ENCODE data around the gene SPRED3. TPM values are rescaled to one million over a fixed set of nuclear protein-coding genes. Genes with fewer than 3 reads are reported as not detected.

Gene SPRED3
- total and polyA plus RNA-seq, 2 donors: under 0.01 to 0.27 TPM

DNA sequence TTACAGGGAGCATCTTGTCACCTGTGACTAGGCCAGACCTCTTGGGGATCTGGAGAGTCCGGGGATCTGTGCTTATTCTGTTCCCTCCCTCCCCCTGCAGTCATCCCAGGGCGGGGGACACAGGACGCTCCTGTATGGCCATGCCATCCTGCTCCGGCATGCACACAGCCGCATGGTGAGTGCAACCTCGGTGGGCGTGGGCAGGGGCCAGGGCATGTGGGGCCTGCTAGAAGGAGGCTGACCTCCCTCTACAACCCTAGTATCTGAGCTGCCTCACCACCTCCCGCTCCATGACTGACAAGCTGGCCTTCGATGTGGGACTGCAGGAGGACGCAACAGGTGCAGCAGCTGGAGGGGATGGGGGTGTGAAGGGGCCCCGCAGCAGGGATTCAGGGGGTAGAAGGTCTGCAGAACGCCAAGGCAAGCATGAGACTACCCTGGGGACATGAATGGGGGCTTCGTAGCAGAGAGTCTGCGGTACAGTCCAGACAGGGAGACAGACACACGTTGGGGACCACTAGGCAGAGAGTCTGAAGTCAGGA lies 55.0 kb downstream of the SPRED3 start:
- no peaks in the 10 kb centered on the region for H3K27me3 ChIP-seq (ENCODE audit: control insufficient read depth in 2 of 2, insufficient read depth in 1 of 2, low read length in 1 of 2)
- no peaks in the 10 kb centered on the region for H3K36me3 ChIP-seq (ENCODE audit: control insufficient read depth in 2 of 2, insufficient read depth in 2 of 2, low read length in 1 of 2)
- no peak for DNase-seq (ENCODE audit: low read depth in 6 of 9, low spot score in 9 of 9)
- H3K27ac ChIP-seq (ENCODE audit: low read depth in 1 of 2, low read length in 1 of 2): no peak overlapping the region
- H3K9me3 ChIP-seq (ENCODE audit: control insufficient read depth in 2 of 2, insufficient read depth in 1 of 2, low read length in 1 of 2): no peaks in the 10 kb centered on the region
- no peaks in the 10 kb centered on the region for H3K4me1 ChIP-seq (ENCODE audit: control insufficient read depth in 2 of 2, insufficient read depth in 2 of 2, low read length in 2 of 2)
- WGBS: 94% methylated on average over 15 of the region's 15 CpGs
- H3K4me3 ChIP-seq (ENCODE audit: low read length in 2 of 2): no peak overlapping the region

DNA sequence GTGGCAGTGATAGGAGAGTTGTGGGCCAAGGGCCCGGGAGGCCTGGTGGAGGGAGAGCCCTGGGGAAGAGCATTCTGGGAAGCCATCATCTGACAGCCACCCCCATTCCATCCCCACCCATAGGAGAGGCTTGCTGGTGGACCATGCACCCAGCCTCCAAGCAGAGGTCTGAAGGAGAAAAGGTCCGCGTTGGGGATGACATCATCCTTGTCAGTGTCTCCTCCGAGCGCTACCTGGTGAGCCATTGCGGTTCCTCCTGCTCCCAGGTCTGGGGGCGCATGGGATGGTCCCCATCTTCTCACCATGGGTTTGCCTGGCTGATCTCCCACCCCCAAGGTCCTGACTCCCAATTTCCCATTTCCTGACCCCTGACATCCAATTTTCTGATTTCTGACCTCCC lies 55.5 kb downstream of the SPRED3 start:
- no peak for DNase-seq (ENCODE audit: low read depth in 6 of 9, low spot score in 9 of 9)
- Histone ChIP-seq H3K27me3 (ENCODE audit: control insufficient read depth in 2 of 2, insufficient read depth in 1 of 2, low read length in 1 of 2) (no peaks in the 10 kb centered on the region), H3K36me3 (ENCODE audit: control insufficient read depth in 2 of 2, insufficient read depth in 2 of 2, low read length in 1 of 2) (no peaks in the 10 kb centered on the region), H3K4me3 (ENCODE audit: low read length in 2 of 2) (no peak overlapping the region), H3K27ac (ENCODE audit: low read depth in 1 of 2, low read length in 1 of 2) (no peak overlapping the region), H3K4me1 (ENCODE audit: control insufficient read depth in 2 of 2, insufficient read depth in 2 of 2, low read length in 2 of 2) (no peaks in the 10 kb centered on the region), H3K9me3 (ENCODE audit: control insufficient read depth in 2 of 2, insufficient read depth in 1 of 2, low read length in 1 of 2) (no peaks in the 10 kb centered on the region)
- WGBS: 97% methylated on average over 7 of the region's 7 CpGs

DNA sequence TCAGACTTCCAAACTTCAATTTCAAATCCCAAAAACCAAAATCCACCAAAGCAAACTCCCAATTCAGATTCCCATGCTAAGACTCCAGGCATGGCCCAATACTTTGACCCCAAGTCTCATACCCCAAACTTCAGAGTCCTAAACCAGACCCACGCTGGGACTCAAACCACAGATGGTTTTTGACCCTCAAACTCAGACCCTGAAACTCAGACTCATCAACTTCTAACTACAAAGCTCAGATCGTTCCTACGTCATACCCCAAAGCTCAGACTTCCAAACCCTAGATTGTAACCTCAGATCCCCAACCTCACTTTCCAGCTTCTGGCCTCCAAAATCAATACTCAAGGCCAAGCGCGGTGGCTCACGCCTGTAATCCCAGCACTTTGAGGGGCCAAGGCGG lies 56.9 kb downstream of the SPRED3 start:
- Histone ChIP-seq H3K27ac (ENCODE audit: low read depth in 1 of 2, low read length in 1 of 2) (no peak overlapping the region), H3K9me3 (ENCODE audit: control insufficient read depth in 2 of 2, insufficient read depth in 1 of 2, low read length in 1 of 2) (no peaks in the 10 kb centered on the region), H3K36me3 (ENCODE audit: control insufficient read depth in 2 of 2, insufficient read depth in 2 of 2, low read length in 1 of 2) (no peaks in the 10 kb centered on the region), H3K27me3 (ENCODE audit: control insufficient read depth in 2 of 2, insufficient read depth in 1 of 2, low read length in 1 of 2) (no peaks in the 10 kb centered on the region), H3K4me1 (ENCODE audit: control insufficient read depth in 2 of 2, insufficient read depth in 2 of 2, low read length in 2 of 2) (no peaks in the 10 kb centered on the region), H3K4me3 (ENCODE audit: low read length in 2 of 2) (no peak overlapping the region)
- 96% methylated on average over 7 of the region's 7 CpGs for WGBS
- no peak for DNase-seq (ENCODE audit: low read depth in 6 of 9, low spot score in 9 of 9)

DNA sequence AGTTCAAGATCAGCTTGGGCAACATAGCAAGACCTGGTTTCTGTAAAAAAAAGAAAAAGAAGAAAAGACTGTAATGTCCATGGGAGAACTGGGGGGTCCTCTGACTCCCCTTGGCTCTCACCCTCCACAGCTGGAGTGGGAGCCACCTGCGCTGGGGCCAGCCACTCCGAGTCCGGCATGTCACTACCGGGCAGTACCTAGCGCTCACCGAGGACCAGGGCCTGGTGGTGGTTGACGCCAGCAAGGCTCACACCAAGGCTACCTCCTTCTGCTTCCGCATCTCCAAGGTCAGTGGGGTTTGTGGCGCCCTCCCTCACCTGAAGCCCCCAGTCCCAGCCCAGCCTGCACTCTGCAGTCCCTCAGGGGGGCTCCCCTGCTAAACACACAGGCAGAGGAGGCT lies 59.7 kb downstream of the SPRED3 start:
- Histone ChIP-seq H3K36me3 (ENCODE audit: control insufficient read depth in 2 of 2, insufficient read depth in 2 of 2, low read length in 1 of 2) (no peaks in the 10 kb centered on the region), H3K4me3 (ENCODE audit: low read length in 2 of 2) (no peak overlapping the region), H3K9me3 (ENCODE audit: control insufficient read depth in 2 of 2, insufficient read depth in 1 of 2, low read length in 1 of 2) (peaks cover 0 to 2% of the 10 kb centered on the region in 2 donors), H3K27ac (ENCODE audit: low read depth in 1 of 2, low read length in 1 of 2) (no peak overlapping the region), H3K4me1 (ENCODE audit: control insufficient read depth in 2 of 2, insufficient read depth in 2 of 2, low read length in 2 of 2) (no peaks in the 10 kb centered on the region), H3K27me3 (ENCODE audit: control insufficient read depth in 2 of 2, insufficient read depth in 1 of 2, low read length in 1 of 2) (no peaks in the 10 kb centered on the region)
- DNase-seq (ENCODE audit: low read depth in 6 of 9, low spot score in 9 of 9): no peak
- WGBS: 97% methylated on average over 9 of the region's 9 CpGs

Other genes starting within 250 kb of the SPRED3 start
- gene DPF1, start 164.5 kb upstream of the SPRED3 start, total RNA-seq: 0.24 TPM
- gene DPF1, start 164.5 kb upstream of the SPRED3 start, polyA plus RNA-seq: 0.09 TPM
- 0.52 TPM for gene PPP1R14A, start 132.3 kb upstream of the SPRED3 start, total RNA-seq
- 59.0 TPM for gene PPP1R14A, start 132.3 kb upstream of the SPRED3 start, polyA plus RNA-seq
- gene SPINT2, start 124.1 kb upstream of the SPRED3 start, total RNA-seq: 107 TPM
- 253 TPM for gene SPINT2, start 124.1 kb upstream of the SPRED3 start, polyA plus RNA-seq
- 4.9 TPM for gene C19orf33, start 84.4 kb upstream of the SPRED3 start, total RNA-seq
- 93.6 TPM for gene C19orf33, start 84.4 kb upstream of the SPRED3 start, polyA plus RNA-seq
- 34.2 TPM for gene YIF1B, start 72.8 kb upstream of the SPRED3 start, total RNA-seq
- gene YIF1B, start 72.8 kb upstream of the SPRED3 start, polyA plus RNA-seq: 46.6 TPM
- 3.4 TPM for gene KCNK6, start 68.9 kb upstream of the SPRED3 start, total RNA-seq
- 5.2 TPM for gene KCNK6, start 68.9 kb upstream of the SPRED3 start, polyA plus RNA-seq
- gene CATSPERG, start 52.9 kb upstream of the SPRED3 start, total RNA-seq: 1.5 TPM
- gene CATSPERG, start 52.9 kb upstream of the SPRED3 start, polyA plus RNA-seq: 5.8 TPM
- gene PSMD8, start 14.1 kb upstream of the SPRED3 start, total RNA-seq: 169 TPM
- gene PSMD8, start 14.1 kb upstream of the SPRED3 start, polyA plus RNA-seq: 64.5 TPM
- gene GGN, start 663 bp upstream of the SPRED3 start, total RNA-seq: not detected
- gene GGN, start 663 bp upstream of the SPRED3 start, polyA plus RNA-seq: 0.07 TPM
- 12.6 TPM for gene FAM98C, start 14.4 kb downstream of the SPRED3 start, total RNA-seq
- 22.0 TPM for gene FAM98C, start 14.4 kb downstream of the SPRED3 start, polyA plus RNA-seq
- 1.1 TPM for gene RASGRP4, start 37.5 kb downstream of the SPRED3 start, total RNA-seq
- gene RASGRP4, start 37.5 kb downstream of the SPRED3 start, polyA plus RNA-seq: 1.7 TPM
- 1.1 TPM for gene RYR1, start 45.0 kb downstream of the SPRED3 start, total RNA-seq
- 1.8 TPM for gene RYR1, start 45.0 kb downstream of the SPRED3 start, polyA plus RNA-seq
- gene MAP4K1, start 229.3 kb downstream of the SPRED3 start, total RNA-seq: 24.6 TPM
- 82.9 TPM for gene MAP4K1, start 229.3 kb downstream of the SPRED3 start, polyA plus RNA-seq
- 317 TPM for gene EIF3K, start 230.5 kb downstream of the SPRED3 start, total RNA-seq
- gene EIF3K, start 230.5 kb downstream of the SPRED3 start, polyA plus RNA-seq: 268 TPM